Transverse colon (tissue), 4 donors: ENCODE results near the gene SPATA31C1. TPM values are rescaled to one million over a fixed set of nuclear protein-coding genes. Genes with fewer than 3 reads are reported as not detected.

Experiments
- DNase-seq: peaks from one replicate; pipeline ENCODE4 v3.0.0-alpha.2; 2019
- H3K27ac ChIP-seq, 4 donors: fragments of 200-600 bp; sonication (generic); 2 replicates each; pipeline ENCODE4 v1.5.1; 2016 to 2018; ENCODE audit warnings: inconsistent platforms in 4 of 4
- H3K27me3 ChIP-seq: fragments of 200-600 bp; sonication (generic); 2 replicates; pipeline ENCODE4 v1.5.1; 2017; ENCODE audit warnings: inconsistent platforms
- H3K36me3 ChIP-seq, 4 donors: fragments of 200-600 bp; sonication (generic); 2 replicates each; pipeline ENCODE4 v1.5.1; 2017 to 2019; ENCODE audit warnings: inconsistent platforms in 4 of 4
- H3K4me1 ChIP-seq, 4 donors: fragments of 200-600 bp; sonication (generic); 2 replicates each; pipeline ENCODE4 v1.5.1; 2017 to 2020; ENCODE audit warnings: inconsistent platforms in 4 of 4
- H3K4me3 ChIP-seq, 4 donors: fragments of 200-600 bp; sonication (generic); 1 replicate in 1 of 4; 2 replicates in 3 of 4; pipeline versions ENCODE4 v1.5.1 to v1.6.1; 2017 to 2019; ENCODE audit warnings: inconsistent platforms in 4 of 4
- H3K9me3 ChIP-seq, 2 donors: fragments of 200-600 bp; sonication (generic); 2 replicates each; pipeline ENCODE4 v1.5.1; 2017 to 2019; ENCODE audit warnings: inconsistent platforms in 2 of 2
- EP300 ChIP-seq: sonication (generic); formaldehyde crosslinking; IDR thresholded peaks from one replicate; pipeline ENCODE4 v1.6.1; 2017; ENCODE audit warnings: antibody characterized with exemption, low read depth
- POLR2A ChIP-seq: fragments of 450-650 bp; IDR thresholded peaks from one replicate; pipeline ENCODE4 v1.6.1; 2016; ENCODE audit warnings: antibody characterized with exemption, mild to moderate bottlenecking, moderate library complexity
- POLR2AphosphoS5 ChIP-seq, 3 donors: sonication (generic); formaldehyde crosslinking; IDR thresholded peaks; one replicate each; pipeline ENCODE4 v1.6.1; 2016; ENCODE audit warnings: antibody characterized with exemption in 3 of 3
- WGBS, 2 donors: methylation state at CpG; one replicate each; pipeline ENCODE4 v1.1.5; 2018; ENCODE audit warnings: low coverage in 1 of 2; 5-methylcytosine and 5-hydroxymethylcytosine counted together
- in situ Hi-C, 4 donors: fragments of 200-750 bp; cut with MboI; loops; one replicate each; pipeline versions ENCODE4 v1.15.0 to v1.15.1; 2017; ENCODE audit warnings: low sequenced_read_pairs in 3 of 4, low pct_ligation_motif_present in 1 of 4, low pct_unique_long_range_greater_than_20kb in 1 of 4
- intact Hi-C: fragments of 100-400 bp; cut with DNase I; formaldehyde crosslinking; loops from one replicate; pipeline ENCODE4 v1.15.1; 2023; ENCODE audit warnings: low total_unique reads
- total RNA-seq, 4 donors: library from RNA; depleted of rRNA; stranded (reverse); fragments of >200 nt; gene quantifications; one replicate each; pipeline ENCODE4 v1.1.0, GENCODE V29; 2016
- TF ChIP-seq, protein P1 (sequence below), 5 experiments: fragments of 200-600 bp in 3 of 5; fragments of 450-650 bp in 2 of 5; sonication (generic) in 3 of 5; IDR thresholded peaks; 1 replicate in 2 of 5; 2 replicates in 3 of 5; pipeline ENCODE4 v1.5.1; 2016 to 2017; ENCODE audit warnings: antibody characterized with exemption in 5 of 5, inconsistent platforms in 3 of 5, mild to moderate bottlenecking in 2 of 5, moderate library complexity in 1 of 5

SPATA31C1 gene
- total RNA-seq, 4 donors from 2014 or later: not detected

DNA sequence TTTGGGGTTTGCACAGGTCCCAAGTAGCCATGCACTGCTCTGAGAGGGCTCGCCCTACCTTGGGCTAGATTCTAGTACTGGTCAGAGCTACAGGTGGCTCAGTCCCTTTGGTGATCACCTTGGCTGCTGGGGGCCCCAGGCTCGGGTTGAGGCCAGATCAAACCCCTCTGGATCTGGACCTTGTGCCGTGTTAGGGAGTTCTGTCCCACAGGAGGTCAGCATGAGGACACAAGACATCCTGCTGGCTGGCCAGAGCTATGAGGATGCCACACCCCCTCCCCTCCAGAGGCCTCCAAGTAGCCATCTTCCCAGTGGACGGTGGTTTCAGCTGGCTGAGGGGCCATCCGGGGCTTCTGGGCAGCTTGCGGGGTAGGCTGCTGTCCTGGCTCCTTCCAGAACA lies 46.0 kb downstream of the SPATA31C1 start:
- intact Hi-C loops (no loop called here), in situ Hi-C loops (loop anchor here in 2 of 4 donors (25.0 kb wide), 2 partner anchors 99 to 624 kb away; no protein-coding TSS in a partner anchor)
- Histone ChIP-seq H3K36me3 (no peaks in the 10 kb centered on the region), H3K4me3 (no peak overlapping the region), H3K4me1 (peaks cover 0 to 13% (median 3%) of the 10 kb centered on the region in 4 donors), H3K27ac (no peak overlapping the region), H3K27me3 (no peaks in the 10 kb centered on the region), H3K9me3 (no peaks in the 10 kb centered on the region)
- WGBS, 2 donors: 65% methylated on average over 6 of the region's 6 CpGs; no CpG with 5 or more reads in 1 of the 2 donors
- TF ChIP-seq, protein P1, sequence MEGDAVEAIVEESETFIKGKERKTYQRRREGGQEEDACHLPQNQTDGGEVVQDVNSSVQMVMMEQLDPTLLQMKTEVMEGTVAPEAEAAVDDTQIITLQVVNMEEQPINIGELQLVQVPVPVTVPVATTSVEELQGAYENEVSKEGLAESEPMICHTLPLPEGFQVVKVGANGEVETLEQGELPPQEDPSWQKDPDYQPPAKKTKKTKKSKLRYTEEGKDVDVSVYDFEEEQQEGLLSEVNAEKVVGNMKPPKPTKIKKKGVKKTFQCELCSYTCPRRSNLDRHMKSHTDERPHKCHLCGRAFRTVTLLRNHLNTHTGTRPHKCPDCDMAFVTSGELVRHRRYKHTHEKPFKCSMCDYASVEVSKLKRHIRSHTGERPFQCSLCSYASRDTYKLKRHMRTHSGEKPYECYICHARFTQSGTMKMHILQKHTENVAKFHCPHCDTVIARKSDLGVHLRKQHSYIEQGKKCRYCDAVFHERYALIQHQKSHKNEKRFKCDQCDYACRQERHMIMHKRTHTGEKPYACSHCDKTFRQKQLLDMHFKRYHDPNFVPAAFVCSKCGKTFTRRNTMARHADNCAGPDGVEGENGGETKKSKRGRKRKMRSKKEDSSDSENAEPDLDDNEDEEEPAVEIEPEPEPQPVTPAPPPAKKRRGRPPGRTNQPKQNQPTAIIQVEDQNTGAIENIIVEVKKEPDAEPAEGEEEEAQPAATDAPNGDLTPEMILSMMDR (IDR thresholded peaks at IDR 0.05): no peak
- no peak for TF ChIP-seq EP300
- no peak for TF ChIP-seq POLR2A
- no peak for TF ChIP-seq POLR2AphosphoS5 (IDR thresholded peaks at IDR 0.05)
- DNase-seq: no peak

DNA sequence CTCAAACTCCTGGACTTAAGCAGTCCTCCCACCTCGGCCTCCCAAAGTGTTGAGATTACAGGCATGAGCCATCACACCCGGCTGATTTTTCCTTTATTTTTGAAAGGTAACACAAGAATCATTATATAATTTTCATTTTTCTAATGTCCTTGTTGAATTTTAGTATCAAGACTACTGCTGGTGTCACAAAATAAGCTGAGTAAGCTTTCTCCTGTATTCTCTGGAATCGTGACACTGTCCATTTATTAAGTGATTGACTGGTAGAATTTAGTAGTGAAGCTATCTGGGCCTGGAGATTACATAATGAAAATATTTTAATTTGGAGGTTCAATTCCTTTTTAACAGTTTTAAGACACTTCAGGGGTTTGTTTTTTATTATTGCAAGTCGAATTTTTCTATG lies 47.1 kb downstream of the SPATA31C1 start:
- Histone ChIP-seq H3K4me1 (peaks cover 0 to 12% (median 3%) of the 10 kb centered on the region in 4 donors), H3K27me3 (no peaks in the 10 kb centered on the region), H3K27ac (no peak overlapping the region), H3K4me3 (no peak overlapping the region), H3K9me3 (no peaks in the 10 kb centered on the region), H3K36me3 (no peaks in the 10 kb centered on the region)
- no peak for TF ChIP-seq POLR2AphosphoS5 (IDR thresholded peaks at IDR 0.05)
- TF ChIP-seq POLR2A: no peak
- TF ChIP-seq, protein P1 (IDR thresholded peaks at IDR 0.05): no peak
- TF ChIP-seq EP300: no peak
- intact Hi-C loops (no loop called here), in situ Hi-C loops (loop anchor here in 2 of 4 donors (25.0 kb wide), 2 partner anchors 97 to 622 kb away; no protein-coding TSS in a partner anchor)
- DNase-seq: no peak
- 65 to 85% methylated on average over 4 of the region's 4 CpGs for WGBS, 2 donors

DNA sequence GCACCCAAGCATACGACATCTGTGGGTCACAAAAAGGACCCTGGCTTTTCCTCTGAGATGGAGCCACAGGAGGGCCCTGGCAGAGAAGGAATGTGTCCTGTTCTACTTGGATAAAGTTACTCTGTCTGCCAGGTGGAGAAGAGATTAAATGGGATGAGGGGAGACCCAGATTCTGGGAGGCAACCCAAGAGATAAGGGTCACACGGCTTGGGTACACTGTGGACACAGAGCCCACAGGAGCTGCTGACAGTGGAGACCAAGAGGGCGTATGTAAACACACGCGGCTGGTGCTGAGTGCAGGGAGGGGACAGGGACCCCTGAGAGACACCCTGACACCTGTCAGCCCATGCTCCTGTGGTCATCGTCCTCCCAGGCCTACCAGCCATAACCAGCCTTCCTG lies 50.4 kb downstream of the SPATA31C1 start:
- no peak overlapping the region for H3K27ac ChIP-seq
- WGBS, 2 donors: 83 to 85% methylated on average over 5 to 6 of the region's 6 CpGs

DNA sequence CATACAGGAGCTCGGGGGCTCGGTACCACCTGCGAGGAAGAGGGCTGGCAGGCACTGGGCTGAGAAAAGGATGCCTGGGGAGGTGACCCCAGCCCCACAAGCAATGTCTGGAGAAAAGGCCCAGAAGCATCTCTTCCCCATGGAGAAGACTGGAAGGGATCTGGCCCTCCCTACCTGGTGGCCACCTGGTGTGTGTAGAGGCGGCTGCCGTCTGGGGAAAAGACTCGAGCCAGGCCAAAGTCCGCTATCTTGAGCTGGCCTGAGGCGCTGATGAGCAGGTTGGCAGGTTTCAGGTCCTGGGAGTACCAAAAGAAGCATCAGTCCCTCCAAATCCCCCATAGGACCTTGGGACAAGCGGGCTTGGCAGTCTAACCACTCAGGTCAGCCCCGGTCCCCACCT lies 52.8 kb downstream of the SPATA31C1 start:
- Histone ChIP-seq H3K4me1 (peaks cover 11 to 19% (median 13%) of the 10 kb centered on the region in 4 donors), H3K27ac (no peak overlapping the region), H3K36me3 (no peaks in the 10 kb centered on the region), H3K9me3 (no peaks in the 10 kb centered on the region), H3K4me3 (no peak overlapping the region), H3K27me3 (no peaks in the 10 kb centered on the region)
- 95% methylated on average over 8 of the region's 10 CpGs; no CpG with 5 or more reads in 1 of the 2 donors for WGBS, 2 donors
- intact Hi-C loops (no loop called here), in situ Hi-C loops (loop anchor here in 2 of 4 donors (25.0 kb wide), 2 partner anchors 92 to 617 kb away; no protein-coding TSS in a partner anchor)
- no peak for DNase-seq
- TF ChIP-seq EP300: no peak
- TF ChIP-seq POLR2A: no peak
- TF ChIP-seq, protein P1 (IDR thresholded peaks at IDR 0.05): no peak
- TF ChIP-seq POLR2AphosphoS5 (IDR thresholded peaks at IDR 0.05): no peak

More for the DNA sequence above, 50.4 kb downstream of the SPATA31C1 start:
- Histone ChIP-seq H3K27me3 (no peaks in the 10 kb centered on the region), H3K4me3 (no peak overlapping the region), H3K36me3 (no peaks in the 10 kb centered on the region), H3K4me1 (peaks cover 0 to 3% (median under 1%) of the 10 kb centered on the region in 4 donors), H3K9me3 (no peaks in the 10 kb centered on the region)
- intact Hi-C loops: no loop called here
- DNase-seq: no peak
- in situ Hi-C loops: loop anchor here in 2 of 4 donors (25.0 kb wide), 2 partner anchors 94 to 619 kb away; no protein-coding TSS in a partner anchor
- TF ChIP-seq, protein P1 (IDR thresholded peaks at IDR 0.05): no peak
- no peak for TF ChIP-seq EP300
- no peak for TF ChIP-seq POLR2A
- no peak for TF ChIP-seq POLR2AphosphoS5 (IDR thresholded peaks at IDR 0.05)
